K562 (cell line): Measurements from ENCODE around the gene USP6. TPM values are rescaled to one million over a fixed set of nuclear protein-coding genes. Genes with fewer than 3 reads are reported as not detected.
A peak's percentile ranks its signal among the peaks of the same experiment; 100 is the strongest.

ENCODE experiments used
- ATAC-seq: fragments of 200-7000 bp; cut with Tn5 transposase; 3 replicates; pipeline ENCODE4 v1.9.1; 2020; ENCODE audit warnings: moderate library complexity
- BruUV-seq: library from RNA; stranded (reverse); fragments of 400-500 nt; replicated peaks from 2 replicates; lab custom pipeline; 2021; lab: Mats Ljungman, UMichigan
- CTCF ChIA-PET: fragments of 300-600 bp; formaldehyde crosslinking; extraction: SDS; loops from one replicate; lab custom pipeline; 2021; ENCODE audit warnings: low intra/inter-chr PET ratio; lab: Yijun Ruan, JAX
- POLR2A ChIA-PET: fragments of 300-600, 350-650 bp; sonication (Branson Sonifier 250); formaldehyde crosslinking; extraction: SDS; loops from one replicate; lab custom pipeline; 2021; ENCODE audit warnings: antibody characterized with exemption, inconsistent platforms; lab: Yijun Ruan, JAX
- DNase-seq, 4 experiments: peaks; one replicate each; pipeline versions ENCODE4 v3.0.0 to v3.0.0-alpha.2; 2011 to 2018; ENCODE audit warnings: low spot score in 3 of 4, mixed read lengths in 3 of 4; ENCODE audit errors: extremely low read depth in 1 of 4
- FAIRE-seq: peaks from 2 replicates; lab custom pipeline; 2011; peaks lifted over from hg19 to GRCh38; lab: Jason Lieb, UNC
- H2AFZ ChIP-seq: 2 replicates; pipeline ENCODE4 v1.6.0; 2011; ENCODE audit warnings: low read depth, low read length, control low read depth, inconsistent platforms
- H3K27ac ChIP-seq: fragments of 200-600 bp; 3 replicates; pipeline ENCODE4 v1.8.0; 2011; ENCODE audit warnings: low read depth, mild to moderate bottlenecking, control low read depth, inconsistent platforms, low read length, moderate library complexity, mixed read lengths; ENCODE audit errors: extremely low read depth
- H3K27me3 ChIP-seq, 2 experiments: fragments of 300-600 bp in 1 of 2; 2 replicates in 1 of 2; 3 replicates in 1 of 2; pipeline versions ENCODE4 v1.6.0 to v1.8.0; 2011; ENCODE audit warnings: inconsistent platforms in 2 of 2, low read length in 2 of 2, mild to moderate bottlenecking in 1 of 2, mixed read lengths in 1 of 2, moderate library complexity in 1 of 2; ENCODE audit not compliant: control insufficient read depth in 2 of 2, insufficient read depth in 2 of 2
- H3K36me3 ChIP-seq: fragments of 300-600 bp; 3 replicates; pipeline ENCODE4 v1.8.0; 2011; ENCODE audit warnings: mild to moderate bottlenecking, low read length, inconsistent platforms; ENCODE audit not compliant: control insufficient read depth, insufficient read depth
- H3K4me1 ChIP-seq, 2 experiments: fragments of 200-600 bp in 1 of 2; replicated peaks in 1 of 2; 2 replicates in 1 of 2; 3 replicates in 1 of 2; pipeline versions ENCODE4 v1.5.1 to v1.8.0; 2011; ENCODE audit warnings: inconsistent platforms in 2 of 2, low read length in 2 of 2, mild to moderate bottlenecking in 1 of 2, mixed read lengths in 1 of 2, moderate library complexity in 1 of 2; ENCODE audit not compliant: control insufficient read depth in 2 of 2, insufficient read depth in 2 of 2
- H3K4me2 ChIP-seq: 2 replicates; pipeline ENCODE4 v1.6.1; 2011; ENCODE audit warnings: low read length, control low read depth, inconsistent platforms, mixed read lengths; ENCODE audit not compliant: insufficient read depth
- H3K4me3 ChIP-seq: fragments of 200-600 bp; sonication (generic), shearing (Covaris generic); 2 replicates; pipeline ENCODE4 v1.5.1; 2016; ENCODE audit warnings: control low read depth, inconsistent platforms
- H3K79me2 ChIP-seq: fragments of 200-600 bp; 3 replicates; pipeline ENCODE4 v1.8.0; 2011; ENCODE audit warnings: low read length, inconsistent platforms; ENCODE audit not compliant: control insufficient read depth, insufficient read depth
- H3K9ac ChIP-seq, 2 experiments: 2 replicates each; pipeline versions ENCODE4 v1.6.0 to v1.6.1; 2011; ENCODE audit warnings: low read depth in 2 of 2, low read length in 2 of 2, control low read depth in 1 of 2, inconsistent platforms in 1 of 2, mild to moderate bottlenecking in 1 of 2, mixed read lengths in 1 of 2; ENCODE audit not compliant: insufficient read depth in 1 of 2
- H3K9me1 ChIP-seq: one replicate; pipeline ENCODE4 v1.6.0; 2011; ENCODE audit warnings: inconsistent platforms, mild to moderate bottlenecking, low read length, moderate library complexity; ENCODE audit not compliant: control insufficient read depth, insufficient read depth
- H3K9me3 ChIP-seq: replicated peaks from 2 replicates; pipeline ENCODE4 v1.5.1; 2011; ENCODE audit warnings: low read depth, low read length, inconsistent platforms; ENCODE audit not compliant: control insufficient read depth, insufficient read depth
- H4K20me1 ChIP-seq: replicated peaks from 2 replicates; pipeline ENCODE4 v1.6.1; 2011; ENCODE audit warnings: low read length, inconsistent platforms, mixed read lengths; ENCODE audit not compliant: control insufficient read depth, insufficient read depth
- EGR1 ChIP-seq: fragments of 450-650 bp; conservative IDR thresholded peaks from 2 replicates; pipeline ENCODE4 v1.6.1; 2017; ENCODE audit warnings: mild to moderate bottlenecking
- KDM5B ChIP-seq: fragments of 200-600 bp; sonication (generic); IDR thresholded peaks from 2 replicates; pipeline ENCODE4 v1.6.1; 2012; ENCODE audit warnings: low read depth, mild to moderate bottlenecking, moderate library complexity, low read length, control low read depth, inconsistent platforms; ENCODE audit not compliant: insufficient replicate concordance
- RFX1 ChIP-seq: fragments of 450-650 bp; IDR thresholded peaks from 2 replicates; pipeline ENCODE4 v1.6.1; 2016; ENCODE audit warnings: mild to moderate bottlenecking, moderate library complexity
- WGBS: fragments of 100-300 bp; shearing (Covaris generic); methylation state at CpG from one replicate; pipeline ENCODE4 v1.1.6; 2016; ENCODE audit warnings: low coverage, mixed read lengths; ENCODE audit not compliant: insufficient coverage; ENCODE audit errors: missing lambda C conversion rate; 5-methylcytosine and 5-hydroxymethylcytosine counted together
- in situ Hi-C: fragments of 300-500 bp; cut with MboI; formaldehyde crosslinking; loops from 4 replicates; pipeline ENCODE4 v1.15.0; 2018; ENCODE audit warnings: inconsistent platforms, mixed read lengths
- intact Hi-C: fragments of 100-400 bp; cut with micrococcal nuclease; formaldehyde crosslinking; loops from 2 replicates; pipeline ENCODE4 v1.14.2; 2022
- polyA plus RNA-seq, 8 experiments: library from polyadenylated mRNA; depleted of rRNA in 4 of 8; stranded (reverse) in 5 of 8; unstranded in 3 of 8; fragments of >200 nt; fragmentation: Nextera tagmentation in 2 of 8; fragmentation: Illumina TruSeq in 1 of 8; extraction: Ambion mirVana in 2 of 8; extraction: Trizol in 1 of 8; gene quantifications; 2 replicates each; pipeline versions ENCODE4 v1.2.1 to v1.2.3, GENCODE V29; 2011 to 2014; ENCODE audit warnings: inconsistent platforms in 1 of 8, missing spikeins in 1 of 8
- total RNA-seq, 7 experiments: library from RNA; depleted of rRNA in 6 of 7; stranded (reverse); fragments of >200 nt in 6 of 7; fragmentation: Illumina TruSeq in 2 of 7; extraction: Trizol in 2 of 7; gene quantifications; 2 replicates each; pipeline versions ENCODE4 v1.2.1 to v1.2.3, GENCODE V29; 2011 to 2021; ENCODE audit warnings: low replicate concordance in 1 of 7
- TF ChIP-seq, protein P1 (sequence below): sonication (generic); formaldehyde crosslinking; IDR thresholded peaks from 2 replicates; pipeline ENCODE4 v1.8.0; 2022; ENCODE audit warnings: missing genetic modification reagents, mild to moderate bottlenecking, moderate library complexity, borderline replicate concordance
- TF ChIP-seq, protein P2 (sequence below), 2 experiments: fragments of 450-650 bp in 1 of 2; sonication (generic) in 1 of 2; formaldehyde crosslinking in 1 of 2; IDR thresholded peaks; 2 replicates each; pipeline versions ENCODE4 v1.7.1 to v1.9.0; 2016 to 2022; ENCODE audit warnings: inconsistent platforms in 1 of 2, mild to moderate bottlenecking in 1 of 2, missing genetic modification reagents in 1 of 2
- TF ChIP-seq, protein P3 (sequence below), 2 experiments: fragments of 450-650 bp; conservative IDR thresholded peaks; 2 replicates each; pipeline ENCODE4 v1.6.1; 2017; ENCODE audit warnings: mild to moderate bottlenecking in 2 of 2, moderate library complexity in 2 of 2

The USP6 gene
- total and polyA plus RNA-seq, 9 of the 15 experiments (the other 6 are each of a cell fraction or from before 2014, with no cell fraction given): 0.01 to 0.09 (median 0.04) TPM; not detected in 4

DNA sequence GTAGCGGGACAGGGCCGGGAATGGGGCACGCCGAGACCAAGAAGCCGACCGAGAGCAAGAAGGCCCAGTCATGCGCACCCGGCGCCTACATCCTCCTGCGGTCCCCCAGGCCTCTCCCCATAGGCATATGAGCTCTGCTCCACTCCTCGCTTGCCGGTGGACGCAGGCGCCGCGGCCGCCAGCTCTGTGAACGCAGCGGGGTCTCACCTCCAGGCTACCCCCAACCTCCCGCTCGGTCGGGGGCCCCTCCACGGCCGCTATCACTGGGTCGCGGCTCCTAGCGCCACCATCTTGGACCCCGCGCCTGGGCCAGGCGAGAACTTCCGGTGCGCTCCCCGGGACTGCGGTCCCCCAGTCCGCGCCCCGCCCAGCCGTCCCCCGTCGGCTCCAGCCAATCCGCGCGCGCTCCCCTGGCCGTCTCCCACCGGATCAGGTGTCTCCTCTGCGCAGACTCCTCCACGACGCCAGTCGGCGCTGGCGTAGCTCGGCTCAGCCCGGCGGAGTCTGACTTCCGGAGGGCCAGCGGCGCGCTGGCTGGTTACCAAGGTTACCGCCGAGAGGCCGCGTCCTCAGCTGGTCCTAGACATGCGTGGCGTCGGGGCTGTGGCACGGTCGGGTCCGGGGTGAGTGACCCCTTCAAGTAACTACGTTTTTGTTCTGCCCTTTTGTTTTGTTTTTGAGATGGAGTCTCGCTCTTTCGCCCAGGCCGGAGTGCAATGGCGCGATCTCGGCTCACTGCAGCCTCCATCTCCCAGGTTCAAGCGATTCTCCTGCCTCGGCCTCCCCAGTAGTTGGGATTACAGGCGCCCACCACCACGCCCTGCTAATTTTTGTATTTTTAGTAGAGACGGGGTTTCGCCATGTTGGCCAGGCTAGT, 75.9 kb downstream of the USP6 start, which contains the start of gene ZNF594:
TSS of gene ZNF594 (minus strand) at position 328 of the 877 bp plus-strand sequence. CDS start 7,612 bp downstream, outside the sequence.
- peak; percentile 85 for FAIRE-seq
- peak; percentile 96 for TF ChIP-seq RFX1
- TF ChIP-seq, protein P1, sequence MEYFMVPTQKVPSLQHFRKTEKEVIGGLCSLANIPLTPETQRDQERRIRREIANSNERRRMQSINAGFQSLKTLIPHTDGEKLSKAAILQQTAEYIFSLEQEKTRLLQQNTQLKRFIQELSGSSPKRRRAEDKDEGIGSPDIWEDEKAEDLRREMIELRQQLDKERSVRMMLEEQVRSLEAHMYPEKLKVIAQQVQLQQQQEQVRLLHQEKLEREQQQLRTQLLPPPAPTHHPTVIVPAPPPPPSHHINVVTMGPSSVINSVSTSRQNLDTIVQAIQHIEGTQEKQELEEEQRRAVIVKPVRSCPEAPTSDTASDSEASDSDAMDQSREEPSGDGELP (CRISPR knock-in tag): peak; percentile 97
- TF ChIP-seq, protein P2, sequence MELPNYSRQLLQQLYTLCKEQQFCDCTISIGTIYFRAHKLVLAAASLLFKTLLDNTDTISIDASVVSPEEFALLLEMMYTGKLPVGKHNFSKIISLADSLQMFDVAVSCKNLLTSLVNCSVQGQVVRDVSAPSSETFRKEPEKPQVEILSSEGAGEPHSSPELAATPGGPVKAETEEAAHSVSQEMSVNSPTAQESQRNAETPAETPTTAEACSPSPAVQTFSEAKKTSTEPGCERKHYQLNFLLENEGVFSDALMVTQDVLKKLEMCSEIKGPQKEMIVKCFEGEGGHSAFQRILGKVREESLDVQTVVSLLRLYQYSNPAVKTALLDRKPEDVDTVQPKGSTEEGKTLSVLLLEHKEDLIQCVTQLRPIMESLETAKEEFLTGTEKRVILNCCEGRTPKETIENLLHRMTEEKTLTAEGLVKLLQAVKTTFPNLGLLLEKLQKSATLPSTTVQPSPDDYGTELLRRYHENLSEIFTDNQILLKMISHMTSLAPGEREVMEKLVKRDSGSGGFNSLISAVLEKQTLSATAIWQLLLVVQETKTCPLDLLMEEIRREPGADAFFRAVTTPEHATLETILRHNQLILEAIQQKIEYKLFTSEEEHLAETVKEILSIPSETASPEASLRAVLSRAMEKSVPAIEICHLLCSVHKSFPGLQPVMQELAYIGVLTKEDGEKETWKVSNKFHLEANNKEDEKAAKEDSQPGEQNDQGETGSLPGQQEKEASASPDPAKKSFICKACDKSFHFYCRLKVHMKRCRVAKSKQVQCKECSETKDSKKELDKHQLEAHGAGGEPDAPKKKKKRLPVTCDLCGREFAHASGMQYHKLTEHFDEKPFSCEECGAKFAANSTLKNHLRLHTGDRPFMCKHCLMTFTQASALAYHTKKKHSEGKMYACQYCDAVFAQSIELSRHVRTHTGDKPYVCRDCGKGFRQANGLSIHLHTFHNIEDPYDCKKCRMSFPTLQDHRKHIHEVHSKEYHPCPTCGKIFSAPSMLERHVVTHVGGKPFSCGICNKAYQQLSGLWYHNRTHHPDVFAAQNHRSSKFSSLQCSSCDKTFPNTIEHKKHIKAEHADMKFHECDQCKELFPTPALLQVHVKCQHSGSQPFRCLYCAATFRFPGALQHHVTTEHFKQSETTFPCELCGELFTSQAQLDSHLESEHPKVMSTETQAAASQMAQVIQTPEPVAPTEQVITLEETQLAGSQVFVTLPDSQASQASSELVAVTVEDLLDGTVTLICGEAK (IDR thresholded peaks at IDR 0.05): peak; percentile 89
- TF ChIP-seq, protein P2 (CRISPR knock-in tag; IDR thresholded peaks at IDR 0.05): no peak
- TF ChIP-seq, protein P3, sequence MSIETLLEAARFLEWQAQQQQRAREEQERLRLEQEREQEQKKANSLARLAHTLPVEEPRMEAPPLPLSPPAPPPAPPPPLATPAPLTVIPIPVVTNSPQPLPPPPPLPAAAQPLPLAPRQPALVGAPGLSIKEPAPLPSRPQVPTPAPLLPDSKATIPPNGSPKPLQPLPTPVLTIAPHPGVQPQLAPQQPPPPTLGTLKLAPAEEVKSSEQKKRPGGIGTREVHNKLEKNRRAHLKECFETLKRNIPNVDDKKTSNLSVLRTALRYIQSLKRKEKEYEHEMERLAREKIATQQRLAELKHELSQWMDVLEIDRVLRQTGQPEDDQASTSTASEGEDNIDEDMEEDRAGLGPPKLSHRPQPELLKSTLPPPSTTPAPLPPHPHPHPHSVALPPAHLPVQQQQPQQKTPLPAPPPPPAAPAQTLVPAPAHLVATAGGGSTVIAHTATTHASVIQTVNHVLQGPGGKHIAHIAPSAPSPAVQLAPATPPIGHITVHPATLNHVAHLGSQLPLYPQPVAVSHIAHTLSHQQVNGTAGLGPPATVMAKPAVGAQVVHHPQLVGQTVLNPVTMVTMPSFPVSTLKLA (conservative IDR thresholded peaks at IDR 0.05): peak in 1 of 2 experiments; percentile 69; a peak in 2 of 4 replicates
- peak; percentile 39 for TF ChIP-seq KDM5B
- TF ChIP-seq EGR1: 0 out of 2 replicates have a peak, but pooled peaks have one; percentile 8

More for the DNA sequence above, 75.9 kb downstream of the USP6 start, which contains the start of gene ZNF594:
- no peaks in the 10 kb centered on the region for H3K27me3 ChIP-seq
- peaks cover 2% of the 10 kb centered on the region for H3K9me3 ChIP-seq
- BruUV-seq: no TSS peak
- WGBS: 16% methylated on average over 58 of the region's 82 CpGs
- H3K9ac ChIP-seq: peak within 1 kb of the TSS; percentile 62 to 93
- ChIA-PET CTCF (interaction anchor here (0.6 kb wide), 1 partner anchor 9 kb away, joined by 4 read pairs; no protein-coding TSS in a partner anchor), POLR2A (interaction anchor here (0.6 to 1.0 kb wide), 2 partner anchors 67 to 228 kb away, joined by 4 to 5 read pairs; partner anchors contain the start of gene NUP88)
- intact Hi-C loops: no loop called here
- H3K27ac ChIP-seq: peak within 1 kb of the TSS; percentile 72
- peak within 1 kb of the TSS; percentile 87 for H3K4me3 ChIP-seq
- H3K9me1 ChIP-seq: no peaks in the 10 kb centered on the region
- in situ Hi-C loops: no loop called here
- H3K79me2 ChIP-seq: peaks cover 7% of the 10 kb centered on the region; the same call in 2 of the 3 replicates
- H3K36me3 ChIP-seq: 0 out of 3 replicates have a peak, but pooled peaks cover 2% of the 10 kb centered on the region
- ATAC-seq (peak; percentile 100), DNase-seq (peak; percentile 93 to 97 (median 96))
- H3K4me1 ChIP-seq: peaks cover 0 to 5% of the 10 kb centered on the region in 2 experiments; a peak in 3 of 5 replicates
- no peaks in the 10 kb centered on the region for H4K20me1 ChIP-seq
- H2AFZ ChIP-seq: peak within 1 kb of the TSS; percentile 94
- H3K4me2 ChIP-seq: peak within 1 kb of the TSS; percentile 91
